Measurements from ENCODE around the gene EFCAB6. TPM values are rescaled to one million over a fixed set of nuclear protein-coding genes. Genes with fewer than 3 reads are reported as not detected.

The EFCAB6 gene
- polyA plus RNA-seq, 12 donors, result 0.58 to 1.6 (median 1.2) TPM; not detected in 2

- DNase-seq, result no peak
Observed at GRCh38 chr22:43530349-43531201, 281.5 kb downstream of the EFCAB6 start.

- DNase-seq, result no peak
Observed at GRCh38 chr22:43529934-43530333, 282.2 kb downstream of the EFCAB6 start.

- no peak for DNase-seq
Observed at GRCh38 chr22:43529461-43529860, 282.6 kb downstream of the EFCAB6 start.

GRCh38 chr22:43528601-43529360, 283.3 kb downstream of the EFCAB6 start:
- no peak for DNase-seq

DNA sequence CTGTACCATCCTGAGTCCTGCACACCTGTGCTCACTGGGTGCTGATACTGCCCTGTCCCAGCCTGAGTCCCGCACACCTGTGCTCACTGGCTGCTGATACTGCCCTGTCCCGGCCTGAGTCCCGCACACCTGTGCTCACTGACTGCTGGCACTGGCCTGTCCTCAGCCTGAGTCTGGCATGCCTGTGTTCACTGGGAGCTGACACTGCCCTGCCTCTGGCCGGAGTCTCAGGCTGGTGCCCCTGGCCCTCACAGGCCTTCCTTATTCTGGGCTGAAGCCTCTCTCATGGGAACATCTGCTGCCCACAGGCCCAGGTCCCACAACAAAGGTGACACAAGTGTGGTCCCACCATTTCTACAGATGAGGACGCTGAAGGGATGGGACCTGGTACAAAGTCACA, 285.2 kb downstream of the EFCAB6 start:
- DNase-seq, result no peak

DNA sequence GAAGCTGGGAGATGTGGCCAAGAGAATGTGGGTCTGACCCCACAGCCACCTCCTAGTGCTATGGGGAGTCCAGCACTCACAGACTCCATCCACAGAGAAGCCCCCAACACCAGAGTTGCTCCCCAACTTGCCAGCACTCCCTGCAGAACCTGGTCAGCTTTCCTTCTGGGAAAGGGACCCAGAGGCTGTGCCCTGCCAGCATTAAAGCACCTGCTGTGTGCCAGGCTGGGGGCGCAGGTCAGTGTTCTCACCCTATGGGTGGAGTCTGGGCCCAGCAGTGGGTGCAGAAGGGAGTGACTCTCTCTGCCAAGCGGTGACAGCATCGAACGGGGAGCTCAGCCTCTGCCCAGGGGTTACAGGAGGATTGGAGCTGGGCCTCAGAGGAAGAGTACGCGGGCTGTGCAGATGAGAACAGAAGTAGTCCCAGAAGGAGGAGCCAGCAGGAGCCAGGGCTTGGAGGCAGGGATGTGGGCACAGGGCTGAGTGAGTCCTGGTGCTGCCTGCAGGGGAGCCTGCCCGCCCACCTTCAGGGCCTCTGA, 285.9 kb downstream of the EFCAB6 start:
- no peak for DNase-seq

- no peak for DNase-seq
Observed at GRCh38 chr22:43521716-43522115, 290.4 kb downstream of the EFCAB6 start.

GRCh38 chr22:43520632-43521039, 291.5 kb downstream of the EFCAB6 start:
- no peak for DNase-seq

DNA sequence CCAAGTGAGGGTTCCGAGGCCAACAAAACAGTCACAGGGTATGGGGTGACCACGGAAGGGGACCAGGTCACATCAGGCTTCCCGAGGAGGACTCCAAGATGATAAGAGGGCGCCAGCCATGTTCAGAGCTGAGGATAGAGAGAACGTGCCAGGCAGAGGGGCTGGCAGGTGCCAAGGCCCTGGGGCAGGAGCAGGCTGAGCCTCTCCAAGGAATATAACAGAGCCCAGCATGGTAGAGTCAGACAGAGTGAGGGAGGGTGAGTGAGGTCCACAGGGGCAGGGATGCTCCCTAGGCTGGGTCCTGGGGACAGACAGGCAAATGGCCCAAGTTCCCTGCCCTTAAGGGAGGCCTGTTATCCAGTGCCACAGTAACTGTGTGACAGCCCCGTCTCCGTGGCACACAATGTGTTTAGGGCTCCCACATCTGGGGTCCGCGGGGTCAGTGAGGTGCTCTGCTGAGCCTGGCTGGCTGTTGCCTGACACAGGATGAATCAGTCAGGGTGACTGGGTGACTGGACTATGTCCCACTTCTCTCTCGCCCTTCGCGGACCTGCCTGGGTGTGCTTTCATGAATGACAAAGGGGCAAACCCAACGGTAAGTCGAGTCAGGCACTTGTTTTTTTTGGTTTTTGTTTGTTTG, 295.0 kb downstream of the EFCAB6 start:
- DNase-seq, result no peak

DNA sequence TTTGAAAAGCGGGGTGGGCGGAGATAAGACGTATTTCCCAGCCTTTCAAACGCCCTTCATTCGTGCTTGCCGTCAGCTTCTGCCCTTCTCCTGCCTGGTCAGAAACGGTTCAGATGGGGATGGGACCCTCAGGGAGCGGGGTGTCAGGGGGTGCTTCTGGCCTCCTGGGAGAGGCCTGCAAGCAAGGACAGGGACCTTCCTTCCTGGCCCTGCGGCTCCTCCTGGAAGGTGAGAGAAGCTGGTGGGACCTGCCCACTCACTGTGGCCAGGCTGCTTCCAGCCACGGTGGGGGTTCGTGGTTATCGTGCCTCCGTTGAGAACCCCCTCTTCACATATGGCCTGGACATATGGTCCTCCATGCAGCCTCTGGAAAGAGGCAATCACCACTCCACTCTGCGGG, 295.7 kb downstream of the EFCAB6 start:
- DNase-seq, result no peak

DNA sequence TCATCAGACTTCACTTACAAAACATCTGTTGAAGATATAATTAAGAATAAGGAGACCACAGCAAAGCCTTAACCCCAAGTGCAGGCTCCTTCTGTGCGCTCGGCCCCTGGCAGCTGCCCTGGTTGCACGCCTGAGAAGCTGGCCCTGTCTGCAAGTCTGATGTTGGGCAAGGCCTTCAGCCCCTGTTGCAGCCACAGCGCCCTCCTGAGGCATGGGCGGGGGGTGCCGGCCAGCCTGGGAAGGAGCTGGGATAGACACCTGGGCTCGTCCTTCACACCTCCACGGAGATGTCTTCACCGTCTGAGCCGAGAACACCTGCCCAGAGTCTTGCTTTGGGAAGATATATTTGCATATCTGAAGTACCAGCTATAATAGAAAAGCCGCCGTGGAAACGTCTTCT, 296.2 kb downstream of the EFCAB6 start:
- DNase-seq, result no peak

DNA sequence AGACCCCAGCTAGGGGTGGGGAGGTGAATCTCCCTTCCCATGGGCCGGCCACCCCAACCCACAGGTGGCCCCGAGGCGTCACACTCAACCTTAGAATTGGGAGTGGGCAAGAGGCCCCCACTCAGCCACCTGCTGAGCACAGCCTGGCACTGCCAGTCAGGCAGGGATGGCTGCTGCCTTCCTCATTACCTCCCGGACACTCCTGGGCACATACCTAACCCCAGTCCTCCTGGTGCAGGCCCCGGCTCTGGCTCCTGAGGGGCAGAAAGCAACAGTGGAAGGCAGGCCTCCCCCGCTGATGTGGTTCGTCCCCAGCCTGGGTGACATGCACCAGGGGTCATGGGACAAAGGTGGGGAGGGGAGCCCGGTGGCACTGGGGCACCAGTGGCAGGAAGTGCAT, 296.7 kb downstream of the EFCAB6 start:
- no peak for DNase-seq

- DNase-seq, result no peak
Observed at GRCh38 chr22:43514476-43515157, 297.5 kb downstream of the EFCAB6 start.

- DNase-seq, result no peak
Observed at GRCh38 chr22:43512279-43512678, 299.8 kb downstream of the EFCAB6 start.

DNA sequence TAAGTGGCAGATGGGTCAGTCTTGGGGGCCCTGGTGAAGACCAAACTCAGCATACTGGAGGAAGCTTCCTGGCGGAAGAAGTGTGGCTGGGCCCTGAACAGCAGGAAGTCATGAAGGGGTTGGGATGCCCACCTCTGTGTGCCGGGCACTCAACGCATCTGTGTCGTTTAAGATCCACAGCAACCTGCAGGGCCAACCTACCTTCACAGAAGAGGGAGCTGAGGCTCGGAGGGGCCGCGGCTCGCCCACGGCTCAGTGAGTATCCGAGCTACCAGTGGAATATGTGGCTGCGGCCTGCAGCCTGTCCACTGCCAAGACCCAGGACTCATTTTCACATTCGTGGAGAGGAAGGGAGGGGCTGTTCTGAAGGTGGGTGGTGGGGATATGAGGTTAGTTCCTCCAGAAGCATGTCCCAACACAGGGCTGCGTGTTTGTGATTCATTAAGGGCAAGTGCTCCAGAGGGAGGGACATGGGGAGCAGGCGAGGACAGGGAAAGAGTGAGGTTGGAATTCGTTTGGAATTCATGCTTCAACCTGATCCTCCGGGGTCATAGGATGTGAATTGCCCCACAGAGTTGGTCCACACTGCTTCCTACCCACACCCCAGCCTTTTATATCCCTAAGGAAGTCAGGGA, 300.7 kb downstream of the EFCAB6 start:
- DNase-seq, result no peak

DNA sequence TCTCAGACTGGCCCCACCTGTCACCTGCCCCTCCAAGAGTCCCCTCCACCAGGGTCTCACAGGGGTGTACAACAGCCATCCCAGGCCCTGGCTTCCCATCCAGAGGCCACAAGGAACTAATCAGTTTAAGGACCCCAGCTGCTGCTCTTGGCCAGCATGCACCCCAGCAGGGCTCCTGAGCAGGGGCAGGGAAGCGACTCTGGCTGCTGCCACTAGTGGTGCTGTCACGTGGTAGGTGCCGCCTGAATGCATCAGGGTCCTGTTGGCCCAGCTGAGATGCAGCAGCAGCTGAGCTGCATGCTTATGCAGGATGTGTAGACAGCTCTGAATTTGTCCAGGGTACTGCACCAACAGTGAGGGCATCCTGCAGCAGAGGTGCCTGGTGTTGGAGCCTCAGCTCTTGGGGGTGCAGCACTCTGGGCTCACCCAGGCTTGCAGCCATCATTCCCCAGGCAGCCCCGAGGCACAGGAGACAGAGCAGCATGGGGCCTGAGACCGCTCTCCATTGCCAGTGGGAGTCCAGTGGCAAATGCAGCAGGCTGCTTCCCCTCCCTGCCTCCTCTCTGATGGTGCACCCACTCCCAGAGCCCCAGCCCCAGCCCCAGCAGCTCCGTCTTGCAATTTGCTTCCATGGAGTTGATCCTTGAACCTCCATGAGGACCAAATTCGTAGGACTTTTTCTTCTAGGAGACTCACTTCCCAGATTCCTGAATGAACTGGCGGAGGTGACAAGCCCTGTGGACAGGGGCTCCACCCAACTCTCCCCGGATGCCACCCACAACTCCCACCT, 301.6 kb downstream of the EFCAB6 start:
- DNase-seq, result no peak

DNA sequence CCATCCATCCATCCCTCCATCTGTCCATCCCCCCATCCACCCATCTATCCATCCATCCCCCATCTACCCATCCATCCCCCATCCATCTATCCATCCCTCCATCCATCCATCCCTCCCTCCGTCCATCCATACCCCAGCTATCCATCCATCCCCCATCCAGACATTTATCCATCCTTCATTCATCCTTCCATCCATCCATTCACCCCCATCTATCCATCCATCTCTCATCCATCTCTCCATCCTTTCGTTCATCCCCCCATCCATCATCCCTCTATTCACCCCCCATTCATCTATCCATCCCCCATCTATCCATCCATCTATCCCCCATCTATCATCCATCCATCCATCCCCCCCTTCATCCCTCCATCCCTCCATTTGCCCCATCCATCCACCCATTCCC, 302.8 kb downstream of the EFCAB6 start:
- DNase-seq, result no peak

GRCh38 chr22:43508489-43508888, 303.6 kb downstream of the EFCAB6 start:
- no peak for DNase-seq

DNA sequence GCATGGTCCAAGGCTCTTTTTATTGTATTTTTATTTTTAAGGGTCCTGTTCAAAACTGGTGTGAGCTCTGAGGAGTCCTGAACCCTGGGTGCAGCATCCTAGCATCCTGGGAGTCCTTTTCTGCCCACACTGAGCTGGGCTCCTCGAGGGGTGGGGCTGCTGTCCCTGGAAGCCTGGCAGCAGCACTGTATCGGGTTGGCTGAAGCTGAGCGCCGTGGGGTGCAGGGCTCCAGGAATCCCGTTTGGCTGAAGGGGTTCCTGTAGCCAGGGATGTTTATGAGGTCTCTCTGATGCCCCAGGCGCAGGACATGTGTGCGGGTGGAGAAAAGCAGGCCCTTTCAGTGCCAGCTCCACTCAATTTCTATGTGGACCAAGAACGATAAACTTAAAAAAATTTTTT, 304.9 kb downstream of the EFCAB6 start:
- DNase-seq, result no peak

DNA sequence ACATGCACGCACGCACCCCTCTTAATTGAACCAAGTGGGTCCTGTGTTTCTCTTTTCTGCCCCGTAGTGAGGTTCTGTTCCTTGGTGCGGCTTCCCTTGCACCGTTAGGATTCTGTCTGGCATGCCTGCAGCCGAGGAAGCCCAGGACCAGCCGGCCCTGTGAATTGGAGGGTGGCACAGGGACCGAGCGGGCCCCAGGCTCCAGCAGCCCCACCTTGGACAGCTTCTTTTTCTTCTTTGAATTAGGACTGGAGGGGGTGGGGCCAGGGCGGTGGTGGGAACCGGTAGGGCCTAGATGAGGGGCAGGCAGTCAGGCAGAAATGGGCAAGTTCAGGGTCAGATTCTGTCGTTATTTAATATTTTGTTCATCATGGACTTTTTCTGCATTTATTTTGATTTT, 305.6 kb downstream of the EFCAB6 start:
- no peak for DNase-seq
